Cerebellar cortex (tissue), 1 donor: ENCODE data around the gene PTPRZ1.

ENCODE experiments used
- DNase-seq: peaks from one replicate; pipeline ENCODE4 v3.0.0-alpha.2; 2015; ENCODE audit warnings: low spot score

Gene PTPRZ1

DNA sequence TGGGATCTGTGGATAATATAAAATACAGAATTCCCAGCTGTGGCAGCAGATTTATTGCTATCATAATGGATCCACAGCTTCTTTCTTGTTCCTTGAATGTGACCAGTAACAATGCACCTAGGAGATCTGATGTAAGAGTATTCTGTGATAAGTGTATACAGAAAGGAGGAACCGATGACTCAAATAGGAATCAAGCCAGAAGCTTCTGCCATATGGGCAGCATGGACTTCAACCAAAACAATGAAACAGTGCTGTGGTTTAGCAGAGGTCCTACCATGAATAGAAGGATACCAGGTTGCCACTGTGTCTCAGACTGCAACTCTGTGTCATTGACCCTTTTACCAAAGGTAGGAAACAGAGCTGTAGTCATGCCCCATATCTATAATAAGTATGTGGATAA is 81.8 kb downstream of the PTPRZ1 start:
- no peak for DNase-seq

DNA sequence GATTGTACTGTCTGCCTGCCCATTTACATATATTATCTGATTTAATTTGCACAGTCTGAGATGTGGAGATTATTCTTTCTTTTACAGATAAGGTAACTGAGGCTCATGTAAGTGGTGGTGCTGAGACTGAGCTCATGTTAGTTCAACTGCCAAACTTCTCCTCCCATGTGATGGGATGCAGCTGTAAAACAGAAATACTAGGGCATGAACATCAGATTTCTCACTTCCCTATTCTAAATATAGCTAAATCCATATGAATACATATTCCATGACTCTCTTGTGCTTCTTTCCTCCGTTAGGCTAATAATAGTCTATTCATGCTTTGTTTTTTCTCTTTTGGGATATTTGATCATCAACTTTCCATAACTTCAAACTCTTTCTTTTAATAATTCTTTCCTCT is 84.7 kb downstream of the PTPRZ1 start:
- no peak for DNase-seq

DNA sequence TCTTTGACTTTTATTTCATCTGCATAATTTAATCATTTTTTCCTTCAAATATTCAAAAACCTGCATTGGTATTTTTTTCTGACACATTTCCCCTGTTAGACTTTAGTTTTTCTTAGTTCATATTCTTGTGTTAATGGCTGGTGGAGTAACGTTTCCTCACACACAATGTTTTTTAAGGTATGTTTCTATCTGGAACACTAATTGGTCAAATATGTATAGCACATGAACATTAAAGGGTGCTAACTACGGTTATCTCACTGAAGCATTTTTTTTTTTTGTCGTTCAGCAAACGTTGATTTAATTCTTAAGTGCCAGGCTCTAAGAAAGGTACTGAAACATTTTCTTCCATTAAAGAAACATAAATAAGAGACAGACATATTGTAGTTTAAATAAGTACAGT is 87.7 kb downstream of the PTPRZ1 start:
- no peak for DNase-seq

DNA sequence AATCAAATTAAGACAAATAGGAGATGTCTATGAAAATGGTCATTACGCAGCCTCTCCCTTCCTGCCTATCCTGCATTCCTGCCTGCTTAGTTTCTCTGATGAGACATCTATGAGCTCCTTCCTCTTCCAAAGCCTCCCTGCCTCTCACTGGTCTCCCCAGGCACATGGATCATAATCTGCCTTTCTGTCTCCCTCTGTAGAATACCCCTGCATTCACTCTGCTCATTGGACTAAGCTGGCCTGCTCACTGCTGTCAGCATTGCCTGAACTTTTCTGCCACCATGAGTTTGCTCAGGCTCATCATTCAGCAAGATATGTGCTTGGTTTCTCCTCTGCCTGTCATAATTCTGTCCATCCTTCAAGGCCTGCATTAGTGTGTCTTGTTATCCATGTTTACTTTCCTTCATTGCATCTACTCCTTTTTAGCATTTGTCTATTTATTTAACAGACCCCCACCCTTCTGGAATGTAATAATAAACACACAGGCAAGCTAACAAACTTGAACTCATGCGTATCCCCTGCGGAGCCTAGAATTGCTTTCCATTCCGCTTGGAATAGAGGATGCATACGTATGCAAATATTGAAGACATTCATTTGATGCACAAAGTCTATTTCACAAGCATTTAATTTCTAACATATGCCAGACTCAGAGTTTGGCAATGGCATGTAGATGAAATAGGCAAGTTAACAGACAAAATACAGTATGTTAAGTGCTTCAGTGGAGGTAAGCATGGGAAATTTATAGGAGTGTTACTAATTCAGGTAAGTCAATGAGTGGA is 88.3 kb downstream of the PTPRZ1 start:
- DNase-seq = no peak

DNA sequence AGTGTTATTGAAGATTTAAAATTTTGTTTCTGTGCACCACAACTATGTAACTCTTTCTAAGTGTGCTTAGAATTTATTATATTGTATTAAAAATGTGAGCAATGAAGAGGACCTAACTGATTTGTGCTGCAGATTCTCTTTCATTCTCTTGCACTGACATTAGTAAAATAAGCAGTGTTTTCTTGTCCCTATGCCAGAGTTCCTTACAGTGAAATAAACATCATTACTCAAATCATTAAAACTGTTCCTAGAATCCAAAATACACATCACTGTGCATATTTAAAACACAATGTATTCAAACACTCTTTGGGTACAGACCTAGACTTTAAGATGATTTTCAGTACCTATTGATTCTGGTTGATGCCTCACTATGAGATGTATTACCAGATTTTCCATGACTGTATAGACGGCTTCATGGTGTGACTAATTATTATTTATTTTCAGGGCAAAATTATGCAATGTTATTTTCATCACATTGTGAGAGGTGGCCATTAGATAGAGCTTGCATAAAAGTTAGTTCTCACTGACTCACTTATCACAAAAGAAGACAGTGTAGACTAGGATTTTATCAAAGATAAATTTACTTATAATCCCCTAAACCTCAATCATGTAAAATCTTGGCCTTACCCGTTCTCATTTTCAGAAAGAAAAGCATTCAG is 93.4 kb downstream of the PTPRZ1 start:
- no peak for DNase-seq

DNA sequence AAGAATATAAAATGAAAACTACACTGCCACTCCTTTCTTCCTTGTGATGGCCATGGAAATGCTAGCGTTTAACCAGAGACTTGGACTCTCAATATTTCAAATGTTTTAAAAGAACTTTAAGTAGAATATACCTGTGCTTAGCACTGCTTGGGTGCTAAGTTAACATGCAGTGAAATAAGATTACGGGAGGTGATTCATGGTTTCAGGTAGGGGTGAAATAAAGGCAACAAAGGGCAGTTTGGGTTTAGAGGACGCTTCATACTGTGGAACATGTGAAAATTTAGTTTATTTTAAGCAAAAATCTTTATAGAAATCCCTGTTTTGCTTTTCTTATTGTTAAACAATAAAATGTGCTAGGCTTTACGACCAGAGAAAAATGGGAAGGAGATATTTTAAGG is 94.0 kb downstream of the PTPRZ1 start:
- no peak for DNase-seq

DNA sequence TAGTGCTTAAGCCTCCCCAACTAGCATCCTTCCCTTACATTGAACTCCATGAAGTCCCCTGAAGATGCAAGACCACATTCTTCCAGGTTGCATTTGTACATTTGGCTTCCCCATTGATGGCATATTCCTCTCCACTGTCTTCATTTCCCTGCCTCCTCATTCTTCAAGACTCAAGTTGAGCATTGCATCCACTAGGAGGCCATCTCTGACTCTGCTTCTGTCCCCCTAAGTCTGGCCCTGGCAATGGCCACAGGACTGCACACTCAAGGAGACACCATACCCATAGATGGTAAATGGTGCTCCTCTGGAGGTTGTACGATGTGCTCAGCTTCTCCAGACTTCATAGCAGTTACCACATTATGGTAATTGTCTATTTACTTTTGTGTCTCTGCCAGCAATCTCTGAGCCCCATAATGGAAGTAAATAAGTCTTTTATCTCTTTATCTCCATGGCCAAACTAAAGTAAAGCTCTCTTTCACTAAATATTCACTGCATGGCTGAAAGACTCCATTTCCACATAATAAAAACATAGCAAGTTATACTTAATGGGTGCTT is 112.6 kb downstream of the PTPRZ1 start:
- no peak for DNase-seq

DNA sequence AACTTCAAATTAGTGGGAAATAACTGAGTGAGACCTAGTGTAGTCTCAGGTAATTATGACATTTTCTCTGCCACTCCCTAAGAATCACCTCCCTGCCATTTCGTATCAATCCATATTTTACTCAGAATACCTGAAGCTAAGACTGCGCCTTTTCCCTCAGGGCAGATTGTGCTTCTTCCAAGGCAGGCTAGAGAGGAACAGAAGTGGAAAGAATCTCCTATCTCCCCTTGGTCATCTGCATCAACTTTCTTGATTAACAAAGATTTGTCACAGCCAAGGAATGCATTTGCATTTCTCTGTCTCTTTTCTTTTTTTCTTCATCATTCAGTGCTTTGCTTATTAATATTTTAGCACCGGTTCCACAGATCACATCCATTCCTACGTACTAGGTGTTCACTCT is 119.1 kb downstream of the PTPRZ1 start:
- no peak for DNase-seq

DNA sequence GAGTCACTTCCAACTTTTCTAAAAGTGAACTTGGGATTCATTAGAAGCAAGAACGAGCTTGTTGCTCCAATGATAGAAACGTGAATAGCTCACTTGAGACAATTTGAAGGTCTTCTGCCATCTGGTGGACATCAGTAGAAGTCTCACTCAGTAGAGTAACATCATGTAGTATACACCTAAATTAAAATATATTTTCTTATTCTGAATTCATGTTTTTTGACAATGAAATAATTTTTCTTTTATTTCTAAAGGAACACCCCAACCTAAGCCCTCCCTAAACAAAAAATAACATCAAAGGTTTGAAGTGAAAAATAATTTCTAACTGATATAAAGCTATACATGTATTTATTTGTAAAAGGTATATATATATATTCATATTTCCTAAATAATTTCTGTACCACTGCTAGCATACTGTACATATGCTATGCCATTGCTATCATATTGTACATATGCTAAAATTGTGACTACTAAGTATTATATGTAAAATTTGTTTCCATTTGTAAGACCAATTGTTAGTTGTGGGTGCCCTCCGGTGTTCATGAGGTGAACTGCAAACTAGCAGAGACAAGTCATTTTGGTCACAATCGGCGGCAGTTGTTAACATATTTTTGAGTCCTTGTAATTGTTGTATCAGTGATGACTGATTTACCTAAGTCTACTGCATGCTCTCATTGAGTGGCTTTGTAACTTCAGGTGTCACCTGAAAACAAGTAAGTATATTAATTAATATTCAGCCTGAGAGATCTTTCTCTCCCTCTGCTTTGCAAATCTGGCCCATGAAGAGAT is 121.9 kb downstream of the PTPRZ1 start:
- DNase-seq = peak; percentile 54

DNA sequence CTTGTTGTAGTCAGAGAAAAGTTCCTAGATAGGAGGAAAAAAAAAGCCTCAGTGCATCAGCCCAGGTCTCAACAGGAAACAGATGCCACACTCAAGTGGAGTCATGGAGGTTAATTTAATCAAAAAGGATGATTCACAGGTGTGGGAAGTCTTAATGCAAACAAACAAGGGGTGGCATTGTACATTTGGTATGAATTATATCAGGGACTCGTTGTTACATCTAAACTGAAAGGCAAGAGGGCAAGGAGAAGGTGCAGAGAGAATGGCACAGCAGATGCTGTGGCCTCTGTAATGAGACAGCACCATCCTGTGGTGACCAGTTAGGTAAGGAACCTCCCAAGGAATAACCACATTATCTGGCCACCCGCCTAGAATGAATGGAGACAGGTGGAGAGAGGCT is 133.7 kb downstream of the PTPRZ1 start:
- no peak for DNase-seq

DNA sequence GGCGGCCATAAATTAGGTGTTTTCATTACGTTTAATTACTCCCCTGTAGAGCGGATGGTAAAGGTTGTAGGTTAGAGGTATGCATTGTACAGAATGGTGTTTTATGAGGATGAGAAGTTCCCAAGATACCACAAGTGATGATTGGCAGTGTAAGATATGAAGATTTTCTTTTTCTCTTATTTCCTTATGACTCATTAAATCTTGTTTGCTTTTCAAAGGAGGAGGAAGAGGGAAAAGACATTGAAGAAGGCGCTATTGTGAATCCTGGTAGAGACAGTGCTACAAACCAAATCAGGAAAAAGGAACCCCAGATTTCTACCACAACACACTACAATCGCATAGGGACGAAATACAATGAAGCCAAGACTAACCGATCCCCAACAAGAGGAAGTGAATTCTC is 137.2 kb downstream of the PTPRZ1 start:
- DNase-seq = no peak

DNA sequence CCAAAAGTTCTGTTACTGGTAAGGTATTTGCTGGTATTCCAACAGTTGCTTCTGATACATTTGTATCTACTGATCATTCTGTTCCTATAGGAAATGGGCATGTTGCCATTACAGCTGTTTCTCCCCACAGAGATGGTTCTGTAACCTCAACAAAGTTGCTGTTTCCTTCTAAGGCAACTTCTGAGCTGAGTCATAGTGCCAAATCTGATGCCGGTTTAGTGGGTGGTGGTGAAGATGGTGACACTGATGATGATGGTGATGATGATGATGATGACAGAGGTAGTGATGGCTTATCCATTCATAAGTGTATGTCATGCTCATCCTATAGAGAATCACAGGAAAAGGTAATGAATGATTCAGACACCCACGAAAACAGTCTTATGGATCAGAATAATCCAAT is 140.1 kb downstream of the PTPRZ1 start:
- DNase-seq = no peak

DNA sequence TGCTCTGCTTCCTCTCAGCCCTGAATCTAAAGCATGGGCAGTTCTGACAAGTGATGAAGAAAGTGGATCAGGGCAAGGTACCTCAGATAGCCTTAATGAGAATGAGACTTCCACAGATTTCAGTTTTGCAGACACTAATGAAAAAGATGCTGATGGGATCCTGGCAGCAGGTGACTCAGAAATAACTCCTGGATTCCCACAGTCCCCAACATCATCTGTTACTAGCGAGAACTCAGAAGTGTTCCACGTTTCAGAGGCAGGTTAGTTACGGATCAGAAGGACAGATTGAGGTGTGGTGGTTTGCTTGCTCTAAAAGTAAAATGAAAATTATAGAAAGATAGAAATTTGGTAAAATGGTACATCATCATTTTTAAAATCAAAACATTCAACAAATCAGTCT is 140.7 kb downstream of the PTPRZ1 start:
- DNase-seq = no peak

DNA sequence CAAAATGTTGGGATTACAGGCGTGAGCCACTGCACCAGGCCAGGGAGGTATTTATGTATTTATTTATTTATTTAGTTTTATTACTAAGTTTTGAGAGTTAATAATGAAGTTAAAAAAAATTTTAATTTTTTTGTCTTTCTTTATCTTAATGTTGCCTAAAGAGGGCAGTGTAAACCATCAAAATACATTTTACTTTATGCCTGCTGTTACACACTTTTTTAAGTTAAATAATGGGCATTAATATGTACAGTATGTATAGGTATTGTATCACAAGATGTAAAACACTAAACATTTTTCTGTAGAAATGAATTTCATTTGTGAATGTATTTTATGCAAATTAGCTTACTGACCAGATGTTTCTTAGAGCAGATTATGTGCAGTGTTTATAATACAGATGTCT is 141.7 kb downstream of the PTPRZ1 start:
- DNase-seq = no peak

DNA sequence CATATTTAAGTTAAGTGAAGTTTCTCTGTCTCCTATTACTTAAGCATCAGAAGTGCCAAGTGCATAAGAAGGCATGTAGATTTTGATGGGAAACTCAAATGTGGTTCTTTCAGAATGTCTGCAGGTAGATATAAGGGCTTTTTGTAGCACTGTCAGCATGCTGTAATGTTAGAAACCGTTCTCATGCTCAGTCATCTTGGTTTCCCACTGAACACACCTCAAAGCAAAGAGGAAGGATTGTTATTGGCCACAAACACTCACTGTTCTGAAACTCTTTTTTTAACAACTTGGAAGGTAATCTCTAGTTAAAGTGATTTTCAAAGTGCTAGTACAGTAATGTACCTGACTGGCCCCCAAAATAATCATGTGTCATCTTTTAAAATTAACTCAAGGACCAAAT is 145.1 kb downstream of the PTPRZ1 start:
- DNase-seq = no peak

DNA sequence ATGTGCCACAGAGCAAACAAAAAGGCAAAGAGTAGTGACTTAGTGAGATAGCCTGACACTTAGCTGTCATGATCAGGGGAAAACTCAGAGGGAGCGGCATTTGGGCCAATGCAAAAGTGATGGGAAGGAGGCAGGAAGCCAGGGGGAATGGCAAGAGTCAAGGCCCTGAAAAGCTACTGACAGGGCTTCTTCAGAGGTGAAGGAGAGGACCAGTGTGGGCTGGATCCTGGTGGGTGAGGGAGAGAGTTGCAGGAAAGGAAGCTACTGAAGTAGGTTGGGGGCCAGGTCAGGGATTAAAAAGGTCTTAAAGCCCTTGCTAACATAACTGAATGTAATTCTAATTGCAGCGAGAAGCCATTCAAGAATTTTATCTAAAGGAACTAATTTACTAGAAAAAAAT is 154.1 kb downstream of the PTPRZ1 start:
- DNase-seq = no peak

DNA sequence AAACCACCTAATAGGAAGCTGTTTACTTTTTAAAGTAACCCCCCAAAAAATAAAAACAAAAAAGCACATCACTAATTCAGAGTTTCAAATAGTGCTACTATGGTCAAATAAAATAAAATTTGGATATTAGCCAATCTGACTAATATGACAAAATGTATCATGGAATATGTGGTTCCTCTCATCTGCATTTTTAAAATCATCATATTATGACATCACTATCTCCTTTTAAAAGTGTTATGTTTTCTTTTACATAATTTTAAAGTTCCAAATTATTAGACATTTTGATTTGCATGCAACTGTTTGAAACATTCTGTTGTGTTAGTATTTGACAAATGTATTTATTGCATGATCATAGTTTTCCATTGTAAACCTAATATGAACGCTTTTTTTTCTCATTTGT is 160.7 kb downstream of the PTPRZ1 start:
- no peak for DNase-seq

DNA sequence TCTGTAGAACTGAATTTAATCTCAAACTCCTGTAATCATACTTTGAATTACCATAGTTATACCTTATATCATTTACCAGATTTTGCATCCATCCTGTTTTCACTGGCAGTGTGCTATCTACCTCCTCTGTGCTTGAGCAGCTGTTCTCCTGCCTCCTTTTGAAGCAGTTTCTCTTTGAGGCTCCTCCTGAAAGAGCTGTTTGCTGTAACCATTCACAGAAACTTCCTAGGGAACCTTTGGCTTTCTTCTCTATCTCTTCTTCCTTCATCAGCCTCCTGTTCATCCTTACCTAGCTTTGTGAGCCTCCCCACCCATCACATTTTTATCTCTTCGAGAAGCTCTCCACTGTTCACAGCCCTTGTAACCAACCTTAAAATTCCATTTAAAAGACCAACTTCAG is 162.9 kb downstream of the PTPRZ1 start:
- DNase-seq = no peak

DNA sequence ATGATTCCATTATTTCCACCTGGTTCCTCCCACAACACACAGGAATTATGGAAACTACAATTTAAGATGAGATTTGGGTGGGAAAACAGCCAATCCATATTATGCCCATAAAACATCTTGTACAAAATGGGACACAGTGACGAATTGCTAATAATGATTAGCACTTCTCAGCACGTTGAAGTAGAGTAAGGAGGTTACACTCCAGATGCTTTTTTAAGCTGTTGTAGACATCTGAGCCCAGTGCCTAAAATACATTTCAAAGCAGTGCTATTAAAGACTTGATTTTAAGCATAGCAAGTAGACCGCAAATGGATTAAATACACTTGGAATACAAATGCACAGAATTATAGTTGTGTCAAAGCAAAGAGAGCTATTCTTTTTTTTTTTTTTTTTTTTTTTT is 165.2 kb downstream of the PTPRZ1 start:
- no peak for DNase-seq

DNA sequence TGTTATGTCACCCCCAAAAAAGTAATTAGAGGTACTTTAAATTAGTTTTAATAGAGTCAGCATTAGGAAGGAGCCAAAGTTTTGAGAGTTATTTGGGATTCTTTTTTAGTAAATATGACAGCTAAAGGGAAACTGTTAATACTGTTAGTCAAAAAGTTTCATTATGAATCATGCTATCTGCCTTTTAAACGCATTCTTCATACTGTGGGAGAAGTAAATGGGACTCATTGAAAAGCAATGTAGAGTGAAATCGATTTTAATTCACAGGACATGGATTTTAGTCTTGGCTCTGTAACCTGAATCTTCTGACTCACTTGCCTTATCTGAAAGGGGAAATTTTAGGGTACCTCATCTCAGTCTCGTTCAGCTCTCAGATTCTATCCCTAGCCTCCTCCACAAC is 165.9 kb downstream of the PTPRZ1 start:
- no peak for DNase-seq

DNA sequence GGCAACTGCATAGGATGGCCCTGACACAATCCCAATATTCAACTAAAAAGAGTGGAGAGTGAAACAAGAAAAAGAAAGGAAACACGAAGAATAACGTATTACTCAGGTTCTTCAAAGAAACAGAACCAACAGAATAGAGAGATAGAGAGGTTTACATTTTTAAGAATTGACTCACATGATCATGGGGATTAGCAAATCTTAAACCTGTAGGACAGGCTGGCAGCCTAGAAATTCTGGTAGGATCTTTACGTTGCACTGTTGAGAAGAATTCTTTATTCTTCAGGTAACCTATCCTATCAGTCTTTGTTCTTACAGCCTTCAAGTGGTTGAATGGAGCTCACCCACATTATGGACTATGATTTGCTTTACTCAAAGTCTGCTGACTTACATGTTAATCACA is 167.2 kb downstream of the PTPRZ1 start:
- no peak for DNase-seq

DNA sequence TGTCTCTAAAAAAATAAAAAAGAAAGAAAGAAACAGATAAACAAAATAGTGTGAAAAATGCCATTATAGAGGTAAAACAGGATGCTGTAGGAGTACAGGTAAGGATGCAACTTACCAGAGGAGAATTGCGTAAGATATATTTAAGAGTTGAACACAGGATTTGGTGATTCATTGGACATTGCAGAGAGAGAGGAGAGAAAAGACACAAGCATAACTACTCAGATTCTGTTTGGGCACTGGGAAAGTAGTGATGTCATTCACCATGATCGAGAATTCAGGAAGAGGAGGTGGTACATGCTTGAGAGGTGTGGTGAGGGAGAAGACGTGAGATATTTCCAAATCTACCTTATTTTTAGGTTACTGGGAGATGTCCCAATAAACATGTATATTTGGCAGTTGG is 173.4 kb downstream of the PTPRZ1 start:
- no peak for DNase-seq

DNA sequence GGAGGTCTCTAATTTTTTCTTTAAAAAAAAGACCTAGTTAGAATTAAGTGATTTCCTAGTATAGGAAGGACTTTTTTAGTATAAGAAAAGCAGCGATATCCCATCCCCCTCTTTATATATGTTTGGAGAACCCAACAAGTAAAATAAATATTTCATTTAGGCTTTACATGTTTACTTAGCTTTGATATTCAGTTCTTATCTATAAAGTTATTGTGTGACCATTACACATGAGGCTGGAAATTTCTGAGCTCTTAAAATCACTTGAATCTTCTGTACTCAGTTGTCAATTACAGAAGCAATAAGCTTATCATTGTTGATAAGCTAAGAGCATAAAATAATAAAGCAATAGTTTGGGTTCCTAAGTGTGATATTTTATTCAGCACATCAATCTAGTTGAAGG is 181.4 kb downstream of the PTPRZ1 start:
- no peak for DNase-seq
